NCI-H446 treated with DMSO at 0.1 percent for 48 hours (cell line): ENCODE results near the gene SLC16A12.

ENCODE experiments used
- DNase-seq: peaks from one replicate; lab custom pipeline; 2025; lab: John Stamatoyannopoulos, UW

SLC16A12 gene

GRCh38 chr10:89505640-89506275, 29.6 kb downstream of the SLC16A12 start:
- no peak for DNase-seq

GRCh38 chr10:89504691-89505090, 30.7 kb downstream of the SLC16A12 start:
- no peak for DNase-seq

DNA sequence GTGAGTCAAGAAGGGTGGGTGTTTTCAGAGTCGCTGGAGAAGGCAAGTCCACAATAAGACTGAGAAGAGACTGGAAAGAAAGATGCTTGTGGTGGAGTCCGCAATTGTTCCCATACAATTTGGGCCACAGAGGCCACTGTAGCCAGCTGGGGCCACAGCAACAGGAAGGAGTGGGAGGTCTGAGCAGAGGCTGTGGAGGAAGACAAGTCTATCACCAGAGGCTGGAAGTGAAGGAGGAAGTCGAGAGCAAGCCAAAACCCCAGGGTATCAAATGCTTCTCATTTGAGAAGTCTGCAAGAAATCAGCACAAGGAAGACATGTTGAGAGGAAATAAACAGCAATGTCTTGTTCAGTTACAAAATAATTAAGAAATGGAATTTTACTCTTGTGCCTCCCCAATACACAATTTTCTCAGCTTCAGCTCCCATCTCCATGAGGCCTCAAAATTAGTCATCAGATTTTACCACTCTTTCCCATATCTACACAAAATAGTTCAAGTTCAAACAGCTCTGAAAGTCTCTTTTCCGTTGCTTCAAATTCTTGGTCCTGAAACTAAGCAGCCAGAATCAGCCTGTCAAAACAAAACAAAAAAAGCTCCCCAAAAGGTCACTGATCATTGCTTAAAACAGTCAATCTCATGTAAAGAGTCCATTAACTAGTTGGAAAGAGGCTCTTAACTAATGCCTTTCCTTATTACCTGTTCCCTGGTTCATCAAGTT, 31.6 kb downstream of the SLC16A12 start:
- DNase-seq: no peak

GRCh38 chr10:89503151-89503550, 32.2 kb downstream of the SLC16A12 start:
- DNase-seq: no peak

- DNase-seq: peak; percentile 93
Observed at GRCh38 chr10:89502549-89502948, 32.8 kb downstream of the SLC16A12 start.

DNA sequence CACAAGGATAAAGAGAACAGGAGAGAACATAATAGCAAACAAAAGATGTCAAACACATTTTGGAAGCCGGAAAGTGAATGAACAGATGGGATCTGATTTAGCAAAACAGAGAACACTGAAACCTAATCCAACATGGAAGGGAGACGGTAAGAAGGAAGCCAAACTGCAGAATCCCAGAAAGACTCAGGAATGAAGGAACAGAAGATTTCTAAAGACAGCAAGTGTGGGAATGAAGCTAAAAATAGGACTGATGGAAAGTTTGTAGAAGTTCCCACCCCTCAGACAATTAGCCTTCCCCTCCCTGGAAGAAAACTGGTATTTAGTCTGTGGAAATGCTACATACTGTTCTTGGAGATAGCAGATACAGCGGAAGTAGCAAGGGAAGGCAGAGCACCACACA, 40.8 kb downstream of the SLC16A12 start:
- peak; percentile 47 for DNase-seq

- peak; percentile 37 for DNase-seq
Observed at GRCh38 chr10:89494068-89494467, 41.3 kb downstream of the SLC16A12 start.

- no peak for DNase-seq
Observed at GRCh38 chr10:89491932-89492331, 43.5 kb downstream of the SLC16A12 start.

DNA sequence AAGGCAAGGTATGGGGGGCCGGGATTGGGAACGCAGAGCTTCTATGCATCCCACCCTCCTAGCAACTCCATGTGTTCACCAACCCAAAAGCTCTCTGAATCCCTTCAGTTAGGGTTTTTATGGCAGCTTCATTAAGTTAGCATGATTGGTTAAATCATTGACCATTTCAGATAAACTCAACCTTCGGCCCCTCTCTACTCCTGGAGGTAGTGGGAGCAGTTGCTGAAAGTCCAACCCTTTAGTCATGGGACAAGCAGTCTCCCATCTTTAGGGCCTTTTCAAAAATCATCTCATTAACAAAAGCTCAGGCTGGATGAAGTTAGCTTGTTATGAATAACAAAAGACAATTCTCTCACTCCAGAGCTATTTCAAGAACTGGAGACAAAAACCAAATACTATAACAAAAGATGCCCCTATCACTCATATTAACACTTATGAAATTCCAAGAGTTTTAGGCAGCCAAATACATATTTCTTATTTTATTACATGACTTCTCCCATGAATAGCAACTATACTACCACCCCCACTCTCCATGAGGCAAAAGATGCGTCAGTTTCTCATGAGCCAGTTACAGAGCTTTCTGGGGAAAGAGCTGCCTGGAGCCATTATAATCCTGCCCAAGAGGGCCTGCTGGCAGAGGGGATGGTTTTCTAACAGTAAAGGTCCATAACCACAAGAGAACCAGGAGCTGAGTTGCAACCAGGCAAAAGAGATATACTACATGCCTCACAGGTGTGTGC, 44.6 kb downstream of the SLC16A12 start:
- DNase-seq: no peak

DNA sequence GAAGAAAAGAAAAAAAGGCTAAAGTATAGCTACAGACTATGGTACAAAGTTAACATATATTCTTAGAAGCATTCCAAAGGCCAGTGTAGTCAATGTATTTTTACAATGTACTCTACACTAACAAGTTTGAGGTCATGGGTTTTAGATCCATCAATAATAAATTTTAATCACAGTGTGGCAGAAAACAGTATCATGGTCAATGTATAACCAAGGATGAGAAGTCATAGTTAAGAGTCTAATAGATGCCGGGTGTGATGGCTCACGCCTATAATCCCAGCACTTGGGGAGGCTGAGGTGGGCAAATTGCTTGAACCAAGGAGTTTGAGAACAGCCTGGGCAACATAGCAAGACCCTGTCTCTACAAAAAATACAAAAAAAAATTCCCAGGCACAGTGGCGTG, 53.1 kb downstream of the SLC16A12 start:
- DNase-seq: no peak

- no peak for DNase-seq
Observed at GRCh38 chr10:89481662-89482061, 53.7 kb downstream of the SLC16A12 start.

- peak; percentile 20 for DNase-seq
Observed at GRCh38 chr10:89479771-89480446, 55.5 kb downstream of the SLC16A12 start.

- no peak for DNase-seq
Observed at GRCh38 chr10:89478739-89479654, 56.4 kb downstream of the SLC16A12 start.

- no peak for DNase-seq
Observed at GRCh38 chr10:89478085-89478738, 57.2 kb downstream of the SLC16A12 start.

DNA sequence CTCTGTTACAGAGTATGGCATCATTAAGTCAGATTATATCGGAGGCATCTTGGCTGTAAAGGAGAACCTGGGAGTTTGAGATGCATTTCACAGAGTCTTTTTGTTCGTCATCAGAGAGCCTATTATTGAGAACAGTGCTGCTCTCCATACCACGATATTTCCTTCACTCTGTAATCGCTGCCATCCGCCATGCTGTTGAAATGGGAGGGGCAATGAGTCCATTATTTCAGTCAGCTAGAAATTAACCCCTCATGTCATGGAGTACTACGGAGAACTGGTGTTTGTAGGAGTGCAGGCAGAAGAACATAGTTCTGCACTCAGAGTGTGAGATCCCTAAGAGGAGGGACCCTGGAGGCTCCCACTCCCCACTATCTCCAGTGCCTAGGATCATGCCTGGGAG, 59.2 kb downstream of the SLC16A12 start:
- DNase-seq: no peak

DNA sequence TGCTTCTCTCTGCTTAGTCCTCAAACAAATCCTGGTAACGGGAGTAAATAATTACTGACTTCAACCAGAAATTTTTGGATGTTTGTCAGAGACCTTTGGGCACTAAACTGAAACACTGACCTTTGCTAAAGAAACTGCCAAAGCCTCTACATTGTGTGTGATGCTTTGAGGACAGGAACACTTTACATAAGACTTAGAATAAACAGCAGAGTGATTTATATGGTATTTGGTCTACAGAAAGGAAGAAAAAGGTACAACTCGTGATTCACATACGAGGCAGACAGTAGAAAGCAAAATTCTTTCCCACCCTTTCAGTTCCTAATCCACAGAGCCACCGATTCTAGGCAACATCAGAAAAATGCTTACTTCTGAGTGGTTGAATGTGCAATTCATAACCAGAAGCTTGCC, 59.8 kb downstream of the SLC16A12 start:
- no peak for DNase-seq

DNA sequence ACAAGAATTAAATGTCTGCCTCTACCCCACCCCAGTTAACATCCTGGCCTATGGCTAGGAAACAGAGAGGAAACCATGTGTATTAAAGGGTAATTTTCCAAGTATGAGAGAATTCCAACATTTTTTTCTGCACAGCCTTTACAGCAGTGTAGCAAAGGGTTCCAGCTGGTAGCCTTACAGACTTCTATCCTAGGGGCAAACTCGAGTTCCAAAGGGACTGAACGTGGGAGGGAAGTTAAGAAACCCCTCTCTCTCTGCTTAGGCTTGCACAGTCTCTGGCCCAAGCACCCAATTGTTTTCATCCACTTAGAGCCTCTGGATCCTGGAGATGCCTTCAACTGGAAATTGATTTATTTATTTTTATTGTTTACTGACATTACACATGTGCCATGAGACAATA, 60.3 kb downstream of the SLC16A12 start:
- DNase-seq: no peak

DNA sequence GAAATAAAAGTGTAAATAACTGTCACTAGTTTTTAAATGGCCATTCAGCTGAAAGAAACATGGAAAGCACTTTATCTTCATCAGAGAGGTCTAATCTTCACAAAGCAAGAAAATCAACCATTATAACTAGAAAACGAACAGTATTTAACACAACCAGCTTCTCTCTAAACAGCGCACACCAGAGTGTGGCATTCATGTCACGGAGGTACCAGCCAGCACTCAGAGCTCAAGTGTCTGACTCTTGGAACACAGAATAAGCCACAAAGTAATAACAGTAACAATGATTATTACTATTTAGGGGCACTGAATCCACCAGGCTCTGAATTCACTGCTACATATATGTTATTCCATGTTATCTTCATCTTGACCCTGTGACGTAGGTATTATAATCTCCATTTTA, 60.9 kb downstream of the SLC16A12 start:
- no peak for DNase-seq

DNA sequence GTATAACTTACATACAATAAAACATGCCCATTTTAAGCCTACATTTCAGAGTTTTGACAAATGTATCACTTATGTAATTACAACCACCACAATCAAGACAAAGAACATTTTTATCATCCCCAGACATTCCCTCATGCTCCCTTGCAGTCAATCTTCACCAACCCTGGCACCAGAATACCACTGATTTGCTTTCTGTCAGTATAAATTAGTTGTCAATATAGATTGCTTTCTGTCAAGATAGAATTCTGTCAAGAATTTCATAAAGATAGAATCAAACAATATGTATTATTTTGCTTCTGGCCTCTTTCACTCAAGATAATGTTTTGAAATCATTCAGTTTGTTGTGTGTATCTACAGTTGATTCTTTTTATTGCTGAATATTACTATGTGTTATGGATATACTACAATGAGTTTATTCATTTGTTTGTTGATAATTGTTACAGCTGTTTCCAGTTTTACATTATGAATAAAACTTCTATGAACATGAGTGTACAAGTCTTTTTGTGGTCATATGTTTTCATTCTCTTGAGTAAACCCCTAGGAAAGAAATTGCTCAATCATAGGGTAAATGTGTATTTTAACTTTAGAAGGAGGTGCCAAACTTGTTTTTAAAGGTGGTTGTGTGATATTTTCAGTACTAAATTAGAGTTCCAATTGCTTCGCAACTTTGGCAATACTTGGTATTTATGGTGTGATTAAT, 64.1 kb downstream of the SLC16A12 start:
- DNase-seq: no peak

- DNase-seq: no peak
Observed at GRCh38 chr10:89470628-89471027, 64.8 kb downstream of the SLC16A12 start.
